GM23338 (cell line): ENCODE results near the gene SPDYE3. TPM values are rescaled to one million over a fixed set of nuclear protein-coding genes. Genes with fewer than 3 reads are reported as not detected.

Experiments used
- ATAC-seq: fragments of 200-7000 bp; cut with Tn5 transposase; 3 replicates; pipeline ENCODE4 v1.9.1; 2020
- DNase-seq: peaks from one replicate; pipeline ENCODE4 v3.0.0-alpha.2; 2015; ENCODE audit warnings: low spot score
- H2AFZ ChIP-seq: fragments of 200-600 bp; sonication (generic); 2 replicates; pipeline ENCODE4 v1.8.0; 2016; ENCODE audit warnings: antibody characterized with exemption, mild to moderate bottlenecking, moderate library complexity
- H3F3A ChIP-seq: fragments of 200-600 bp; sonication (generic); replicated peaks from 2 replicates; pipeline ENCODE4 v1.8.0; 2017; ENCODE audit warnings: antibody characterized with exemption, mixed run types, low read depth
- H3K27ac ChIP-seq: fragments of 200-600 bp; sonication (generic); 2 replicates; pipeline ENCODE4 v1.6.1; 2016; ENCODE audit warnings: low read depth
- H3K27me3 ChIP-seq: fragments of 200-600 bp; sonication (generic); 2 replicates; pipeline ENCODE4 v1.8.0; 2016; ENCODE audit warnings: mild to moderate bottlenecking, mixed run types, moderate library complexity; ENCODE audit not compliant: insufficient read depth
- H3K36me3 ChIP-seq: fragments of 200-600 bp; sonication (generic); 2 replicates; pipeline ENCODE4 v1.8.0; 2016; ENCODE audit warnings: mild to moderate bottlenecking; ENCODE audit not compliant: insufficient read depth
- H3K4me1 ChIP-seq: fragments of 200-600 bp; sonication (generic); 2 replicates; pipeline ENCODE4 v1.8.0; 2016; ENCODE audit warnings: mild to moderate bottlenecking, moderate library complexity; ENCODE audit not compliant: insufficient read depth
- H3K4me2 ChIP-seq: fragments of 200-600 bp; sonication (generic); 2 replicates; pipeline ENCODE4 v1.7.1; 2017; ENCODE audit warnings: mixed run types
- H3K4me3 ChIP-seq: fragments of 200-600 bp; sonication (generic); 2 replicates; pipeline ENCODE4 v1.6.1; 2016; ENCODE audit warnings: mixed run types
- H3K79me2 ChIP-seq: fragments of 200-600 bp; sonication (generic); replicated peaks from 2 replicates; pipeline ENCODE4 v1.8.0; 2017; ENCODE audit warnings: mild to moderate bottlenecking; ENCODE audit not compliant: insufficient read depth
- H3K9me2 ChIP-seq: fragments of 200-600 bp; sonication (generic); 2 replicates; pipeline ENCODE4 v1.8.0; 2017; ENCODE audit not compliant: insufficient read depth
- H4K20me1 ChIP-seq: fragments of 200-600 bp; sonication (generic); replicated peaks from 2 replicates; pipeline ENCODE4 v1.8.0; 2017; ENCODE audit warnings: mild to moderate bottlenecking; ENCODE audit not compliant: insufficient read depth
- H3K27ac Mint-ChIP-seq: 2 replicates; pipeline ENCODE4 v1.8.0; 2020; ENCODE audit warnings: inconsistent platforms, mild to moderate bottlenecking, moderate library complexity, mixed read lengths
- H3K27me3 Mint-ChIP-seq: 3 replicates; pipeline ENCODE4 v1.8.0; 2022; ENCODE audit warnings: low read depth, mild to moderate bottlenecking, moderate library complexity, mixed read lengths, inconsistent platforms; ENCODE audit not compliant: insufficient read depth, poor library complexity
- H3K36me3 Mint-ChIP-seq: 3 replicates; pipeline ENCODE4 v1.8.0; 2021; ENCODE audit warnings: low read depth, mild to moderate bottlenecking, inconsistent platforms, moderate library complexity, mixed read lengths
- H3K4me1 Mint-ChIP-seq: 3 replicates; pipeline ENCODE4 v1.8.0; 2020; ENCODE audit warnings: mild to moderate bottlenecking, inconsistent platforms, mixed read lengths
- H3K4me3 Mint-ChIP-seq: 3 replicates; pipeline ENCODE4 v1.8.0; 2021; ENCODE audit warnings: moderate library complexity, mild to moderate bottlenecking, inconsistent platforms, mixed read lengths
- H3K9me3 Mint-ChIP-seq: 3 replicates; pipeline ENCODE4 v1.8.0; 2020; ENCODE audit warnings: moderate library complexity, mild to moderate bottlenecking, inconsistent platforms, mixed read lengths
- EZH2 ChIP-seq: fragments of 200-600 bp; sonication (generic); IDR thresholded peaks from one replicate; pipeline ENCODE4 v1.8.0; 2017; ENCODE audit warnings: antibody characterized with exemption, mild to moderate bottlenecking, low read depth; ENCODE audit not compliant: unreplicated experiment
- EZH2phosphoT487 ChIP-seq: fragments of 200-600 bp; sonication (generic); IDR thresholded peaks from one replicate; pipeline ENCODE4 v1.8.1; 2018; ENCODE audit warnings: antibody characterized with exemption; ENCODE audit not compliant: unreplicated experiment
- NANOG ChIP-seq: IDR thresholded peaks from 2 replicates; pipeline ENCODE4 v1.6.1; 2016; ENCODE audit warnings: antibody characterized with exemption, borderline replicate concordance
- POLR2AphosphoS5 ChIP-seq: IDR thresholded peaks from 2 replicates; pipeline ENCODE4 v1.6.1; 2016; ENCODE audit warnings: antibody characterized with exemption, low read depth
- polyA plus RNA-seq: library from polyadenylated mRNA; unstranded; fragments of >200 nt; fragmentation: Nextera tagmentation; extraction: Ambion mirVana; gene quantifications from 2 replicates; pipeline ENCODE4 v1.2.1, GENCODE V29; 2016
- small RNA-seq: library from RNA; depleted of rRNA; stranded (forward); fragments of <200 nt; gene quantifications from one replicate; pipeline ENCODE3, GENCODE V24; 2014; ENCODE audit warnings: low replicate concordance
- total RNA-seq: library from RNA; depleted of rRNA; stranded (reverse); fragments of >200 nt; shearing (Covaris generic); gene quantifications from 2 replicates; pipeline ENCODE4 v1.2.3, GENCODE V29; 2014; rRNA removed

Gene SPDYE3
- total and polyA plus RNA-seq, 2 experiments from 2014 or later = 3.6 TPM; not detected in 1

GRCh38 chr7:100371561-100372171 lies 64.2 kb downstream of the SPDYE3 start:
- Mint-ChIP-seq H3K36me3 (peaks cover 5% of the 10 kb centered on the region; the same call in 2 of the 3 replicates), H3K9me3 (no peaks in the 10 kb centered on the region), H3K27ac (no peak overlapping the region; the same call in 1 of the 2 replicates), H3K4me1 (peaks cover 43% of the 10 kb centered on the region), H3K27me3 (peaks cover 8% of the 10 kb centered on the region), H3K4me3 (no peak overlapping the region)
- H2AFZ ChIP-seq = no peak overlapping the region
- H3K9me2 ChIP-seq = no peaks in the 10 kb centered on the region
- TF ChIP-seq EZH2 (no peak), POLR2AphosphoS5 (no peak), NANOG (no peak), EZH2phosphoT487 (no peak)
- ATAC-seq (no peak), DNase-seq (no peak)
- no peaks in the 10 kb centered on the region for H3K27me3 ChIP-seq
- H3K4me2 ChIP-seq = no peak overlapping the region; the same call in 1 of the 2 replicates
- H3K4me3 ChIP-seq = no peak overlapping the region
- H3K36me3 ChIP-seq = no peaks in the 10 kb centered on the region
- no peaks in the 10 kb centered on the region for H3K79me2 ChIP-seq
- peaks cover 13% of the 10 kb centered on the region for H3K4me1 ChIP-seq
- H4K20me1 ChIP-seq = no peaks in the 10 kb centered on the region; the same call in none of the 2 replicates
- H3F3A ChIP-seq = 0 out of 2 replicates have a peak, but pooled peaks cover 7% of the 10 kb centered on the region
- H3K27ac ChIP-seq = no peak overlapping the region

Small RNA genes lying within 50 kb of the gene (small RNA-seq; reads per million reads assigned to genes)
- not detected for gene RF00019

Other genes with a start within 250 kb of the SPDYE3 start
- 40.8 and 48.9 TPM in 2 replicates for gene ZNF3, start 226.0 kb upstream of the SPDYE3 start, total RNA-seq
- gene ZNF3, start 226.0 kb upstream of the SPDYE3 start, polyA plus RNA-seq = 22.6 and 23.4 TPM in 2 replicates
- 89.8 and 104 TPM in 2 replicates for gene COPS6, start 218.7 kb upstream of the SPDYE3 start, total RNA-seq
- gene COPS6, start 218.7 kb upstream of the SPDYE3 start, polyA plus RNA-seq = 191 and 198 TPM in 2 replicates
- 285 TPM in 2 replicates for gene MCM7, start 206.3 kb upstream of the SPDYE3 start, total RNA-seq
- gene MCM7, start 206.3 kb upstream of the SPDYE3 start, polyA plus RNA-seq = 140 and 144 TPM in 2 replicates
- 12.2 and 13.3 TPM in 2 replicates for gene AP4M1, start 206.1 kb upstream of the SPDYE3 start, total RNA-seq
- gene AP4M1, start 206.1 kb upstream of the SPDYE3 start, polyA plus RNA-seq = 9.5 and 14.4 TPM in 2 replicates
- 125 and 141 TPM in 2 replicates for gene TAF6, start 188.3 kb upstream of the SPDYE3 start, total RNA-seq
- 54.9 and 56.3 TPM in 2 replicates for gene TAF6, start 188.3 kb upstream of the SPDYE3 start, polyA plus RNA-seq
- 11.3 and 12.0 TPM in 2 replicates for gene CNPY4, start 188.1 kb upstream of the SPDYE3 start, total RNA-seq
- 10.7 and 11.1 TPM in 2 replicates for gene CNPY4, start 188.1 kb upstream of the SPDYE3 start, polyA plus RNA-seq
- 5.0 and 5.7 TPM in 2 replicates for gene MBLAC1, start 180.7 kb upstream of the SPDYE3 start, total RNA-seq
- gene MBLAC1, start 180.7 kb upstream of the SPDYE3 start, polyA plus RNA-seq = 2.4 and 2.7 TPM in 2 replicates
- gene LAMTOR4, start 158.8 kb upstream of the SPDYE3 start, total RNA-seq = 138 and 145 TPM in 2 replicates
- 329 and 333 TPM in 2 replicates for gene LAMTOR4, start 158.8 kb upstream of the SPDYE3 start, polyA plus RNA-seq
- gene TRAPPC14, start 149.0 kb upstream of the SPDYE3 start, total RNA-seq = 12.3 and 15.7 TPM in 2 replicates
- gene TRAPPC14, start 149.0 kb upstream of the SPDYE3 start, polyA plus RNA-seq = 9.3 and 9.8 TPM in 2 replicates
- 3.4 and 6.3 TPM in 2 replicates for gene GAL3ST4, start 139.1 kb upstream of the SPDYE3 start, total RNA-seq
- gene GAL3ST4, start 139.1 kb upstream of the SPDYE3 start, polyA plus RNA-seq = 2.1 and 3.1 TPM in 2 replicates
- 48.8 and 53.6 TPM in 2 replicates for gene GPC2, start 130.3 kb upstream of the SPDYE3 start, total RNA-seq
- gene GPC2, start 130.3 kb upstream of the SPDYE3 start, polyA plus RNA-seq = 9.8 and 10.7 TPM in 2 replicates
- gene STAG3, start 129.8 kb upstream of the SPDYE3 start, total RNA-seq = 3.4 and 4.6 TPM in 2 replicates
- gene STAG3, start 129.8 kb upstream of the SPDYE3 start, polyA plus RNA-seq = 4.1 and 4.7 TPM in 2 replicates
- gene PVRIG, start 87.8 kb upstream of the SPDYE3 start, total RNA-seq = not detected in 2 replicates
- 1.1 TPM in 1 of 2 replicates, not detected in the other for gene PVRIG, start 87.8 kb upstream of the SPDYE3 start, polyA plus RNA-seq
- gene PILRB, start 50.4 kb downstream of the SPDYE3 start, total RNA-seq = 21.6 and 43.0 TPM in 2 replicates
- 25.3 and 25.5 TPM in 2 replicates for gene PILRB, start 50.4 kb downstream of the SPDYE3 start, polyA plus RNA-seq
- gene PILRA, start 65.8 kb downstream of the SPDYE3 start, total RNA-seq = 0.38 and 2.6 TPM in 2 replicates
- 5.3 and 5.9 TPM in 2 replicates for gene PILRA, start 65.8 kb downstream of the SPDYE3 start, polyA plus RNA-seq
- gene ZCWPW1, start 121.0 kb downstream of the SPDYE3 start, total RNA-seq = 0.59 and 1.0 TPM in 2 replicates
- 2.7 and 4.3 TPM in 2 replicates for gene ZCWPW1, start 121.0 kb downstream of the SPDYE3 start, polyA plus RNA-seq
- 21.7 and 32.6 TPM in 2 replicates for gene MEPCE, start 122.1 kb downstream of the SPDYE3 start, total RNA-seq
- gene MEPCE, start 122.1 kb downstream of the SPDYE3 start, polyA plus RNA-seq = 10.0 and 11.4 TPM in 2 replicates
- 47.8 and 58.9 TPM in 2 replicates for gene PPP1R35, start 128.8 kb downstream of the SPDYE3 start, total RNA-seq
- gene PPP1R35, start 128.8 kb downstream of the SPDYE3 start, polyA plus RNA-seq = 89.3 and 106 TPM in 2 replicates
- 0.52 TPM in 1 of 2 replicates, not detected in the other for gene SPACDR, start 156.6 kb downstream of the SPDYE3 start, total RNA-seq
- 0.42 TPM in 1 of 2 replicates, not detected in the other for gene SPACDR, start 156.6 kb downstream of the SPDYE3 start, polyA plus RNA-seq
- 22.6 and 24.9 TPM in 2 replicates for gene TSC22D4, start 171.5 kb downstream of the SPDYE3 start, total RNA-seq
- 14.6 and 16.4 TPM in 2 replicates for gene TSC22D4, start 171.5 kb downstream of the SPDYE3 start, polyA plus RNA-seq
- 2.3 and 4.9 TPM in 2 replicates for gene NYAP1, start 176.2 kb downstream of the SPDYE3 start, total RNA-seq
- gene NYAP1, start 176.2 kb downstream of the SPDYE3 start, polyA plus RNA-seq = 0.19 and 0.49 TPM in 2 replicates
- gene AGFG2, start 231.5 kb downstream of the SPDYE3 start, total RNA-seq = 2.4 and 8.9 TPM in 2 replicates
- gene AGFG2, start 231.5 kb downstream of the SPDYE3 start, polyA plus RNA-seq = 2.2 and 2.3 TPM in 2 replicates